ENCODE measurements around the gene TNRC6A.

GRCh38 chr16:24754543-24754942 lies 25.1 kb downstream of the TNRC6A start:
- TF ChIP-seq CTCF (IDR thresholded peaks at IDR 0.05) = no peak
- no peak for TF ChIP-seq POLR2A (IDR thresholded peaks at IDR 0.05)
